LNCaP clone FGC (cell line): ENCODE measurements around the gene MAPK8.

ENCODE experiments used
- DNase-seq: peaks from one replicate; pipeline ENCODE4 v3.0.0-alpha.2; 2011; ENCODE audit warnings: low read depth
- H3K4me3 ChIP-seq: 2 replicates; pipeline ENCODE4 v1.5.1; 2011; ENCODE audit warnings: mild to moderate bottlenecking, low read depth, low read length, control low read depth
- TF ChIP-seq, protein P1 (sequence below): IDR thresholded peaks from 2 replicates; pipeline ENCODE4 v1.5.1; 2012; ENCODE audit warnings: mild to moderate bottlenecking; ENCODE audit not compliant: control insufficient read depth, insufficient read depth; ENCODE audit errors: extremely low read depth

Gene MAPK8

DNA sequence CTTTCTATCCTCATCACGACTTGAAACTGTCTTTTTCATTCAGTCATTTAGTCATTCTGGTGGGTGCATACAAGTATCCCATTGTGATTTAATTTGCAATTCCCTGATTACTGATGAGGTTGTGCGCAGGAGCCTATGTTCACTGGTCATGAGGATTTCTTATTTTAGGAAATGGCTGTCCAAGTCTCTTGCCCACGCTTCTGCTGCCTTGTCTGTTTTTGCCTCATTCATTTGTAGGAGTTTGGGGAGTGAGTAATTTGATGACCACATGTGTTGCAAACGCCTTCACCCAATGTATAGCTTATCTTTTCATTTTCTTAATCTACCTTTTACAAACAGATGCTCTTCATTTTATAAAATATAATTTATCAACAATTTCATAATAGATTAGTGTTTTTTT is 171.1 kb downstream of the MAPK8 start:
- H3K4me3 ChIP-seq = no peak overlapping the region
- DNase-seq = no peak
- TF ChIP-seq, protein P1, sequence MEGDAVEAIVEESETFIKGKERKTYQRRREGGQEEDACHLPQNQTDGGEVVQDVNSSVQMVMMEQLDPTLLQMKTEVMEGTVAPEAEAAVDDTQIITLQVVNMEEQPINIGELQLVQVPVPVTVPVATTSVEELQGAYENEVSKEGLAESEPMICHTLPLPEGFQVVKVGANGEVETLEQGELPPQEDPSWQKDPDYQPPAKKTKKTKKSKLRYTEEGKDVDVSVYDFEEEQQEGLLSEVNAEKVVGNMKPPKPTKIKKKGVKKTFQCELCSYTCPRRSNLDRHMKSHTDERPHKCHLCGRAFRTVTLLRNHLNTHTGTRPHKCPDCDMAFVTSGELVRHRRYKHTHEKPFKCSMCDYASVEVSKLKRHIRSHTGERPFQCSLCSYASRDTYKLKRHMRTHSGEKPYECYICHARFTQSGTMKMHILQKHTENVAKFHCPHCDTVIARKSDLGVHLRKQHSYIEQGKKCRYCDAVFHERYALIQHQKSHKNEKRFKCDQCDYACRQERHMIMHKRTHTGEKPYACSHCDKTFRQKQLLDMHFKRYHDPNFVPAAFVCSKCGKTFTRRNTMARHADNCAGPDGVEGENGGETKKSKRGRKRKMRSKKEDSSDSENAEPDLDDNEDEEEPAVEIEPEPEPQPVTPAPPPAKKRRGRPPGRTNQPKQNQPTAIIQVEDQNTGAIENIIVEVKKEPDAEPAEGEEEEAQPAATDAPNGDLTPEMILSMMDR = no peak

DNA sequence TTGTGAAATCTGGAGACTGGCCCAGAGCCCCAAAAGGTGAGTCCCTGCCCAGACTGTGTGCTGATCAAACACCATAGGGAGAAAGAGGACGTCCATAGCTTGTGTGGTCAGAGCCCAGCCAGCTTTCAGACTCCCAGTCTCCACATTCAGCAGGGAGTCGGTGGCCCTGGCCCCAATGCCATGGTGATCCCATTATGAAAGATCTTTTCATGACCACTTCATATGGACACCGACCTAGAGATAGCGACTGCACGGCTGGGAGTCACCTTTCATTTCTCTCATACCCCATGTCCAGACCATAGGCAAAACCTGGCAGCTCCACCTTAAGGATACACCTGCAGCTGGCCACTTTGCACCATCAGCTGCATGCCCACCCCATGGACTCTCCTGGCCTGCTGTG is 172.0 kb downstream of the MAPK8 start:
- TF ChIP-seq, protein P1 = no peak
- no peak overlapping the region for H3K4me3 ChIP-seq
- no peak for DNase-seq

DNA sequence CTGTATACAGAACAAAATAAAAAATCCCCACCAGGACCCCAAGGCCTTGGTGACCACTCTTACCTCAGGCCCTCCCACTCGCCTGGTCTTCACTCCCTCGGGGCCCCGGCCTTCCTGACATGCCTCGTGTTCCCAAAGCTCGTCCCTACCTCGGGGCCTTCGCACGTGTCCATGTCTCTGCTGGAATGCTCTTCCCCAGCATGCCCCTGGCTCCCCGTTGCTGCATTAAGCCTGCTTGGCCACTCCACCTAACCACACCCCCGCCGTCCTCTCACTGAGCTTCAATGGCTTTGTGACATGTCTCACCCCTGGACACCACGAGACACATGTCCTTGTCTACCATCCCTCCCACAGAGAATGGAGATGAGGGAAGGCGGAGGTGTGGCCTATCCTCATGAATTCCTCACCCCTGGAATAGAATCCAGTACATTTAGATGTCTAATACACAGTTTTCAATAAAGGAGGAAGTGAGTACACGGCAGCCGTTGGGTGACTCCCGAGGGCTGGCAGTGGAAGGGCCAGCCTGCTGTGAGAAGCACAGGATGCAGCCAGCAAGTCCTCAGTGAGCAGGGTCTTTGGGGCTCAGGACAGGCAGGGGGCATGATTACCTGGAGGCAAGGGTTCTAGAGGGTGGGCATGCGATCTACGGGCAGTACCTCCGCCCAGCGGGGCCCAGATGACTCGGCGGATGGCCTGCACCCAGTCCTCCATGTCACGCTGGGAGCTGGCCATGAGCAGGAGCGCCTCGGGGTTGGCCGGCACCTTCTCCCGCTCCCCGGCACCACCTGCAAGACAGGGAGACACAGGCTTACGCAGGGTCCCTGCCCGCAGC is 172.7 kb downstream of the MAPK8 start:
- H3K4me3 ChIP-seq = no peak overlapping the region
- no peak for DNase-seq
- TF ChIP-seq, protein P1 = no peak

DNA sequence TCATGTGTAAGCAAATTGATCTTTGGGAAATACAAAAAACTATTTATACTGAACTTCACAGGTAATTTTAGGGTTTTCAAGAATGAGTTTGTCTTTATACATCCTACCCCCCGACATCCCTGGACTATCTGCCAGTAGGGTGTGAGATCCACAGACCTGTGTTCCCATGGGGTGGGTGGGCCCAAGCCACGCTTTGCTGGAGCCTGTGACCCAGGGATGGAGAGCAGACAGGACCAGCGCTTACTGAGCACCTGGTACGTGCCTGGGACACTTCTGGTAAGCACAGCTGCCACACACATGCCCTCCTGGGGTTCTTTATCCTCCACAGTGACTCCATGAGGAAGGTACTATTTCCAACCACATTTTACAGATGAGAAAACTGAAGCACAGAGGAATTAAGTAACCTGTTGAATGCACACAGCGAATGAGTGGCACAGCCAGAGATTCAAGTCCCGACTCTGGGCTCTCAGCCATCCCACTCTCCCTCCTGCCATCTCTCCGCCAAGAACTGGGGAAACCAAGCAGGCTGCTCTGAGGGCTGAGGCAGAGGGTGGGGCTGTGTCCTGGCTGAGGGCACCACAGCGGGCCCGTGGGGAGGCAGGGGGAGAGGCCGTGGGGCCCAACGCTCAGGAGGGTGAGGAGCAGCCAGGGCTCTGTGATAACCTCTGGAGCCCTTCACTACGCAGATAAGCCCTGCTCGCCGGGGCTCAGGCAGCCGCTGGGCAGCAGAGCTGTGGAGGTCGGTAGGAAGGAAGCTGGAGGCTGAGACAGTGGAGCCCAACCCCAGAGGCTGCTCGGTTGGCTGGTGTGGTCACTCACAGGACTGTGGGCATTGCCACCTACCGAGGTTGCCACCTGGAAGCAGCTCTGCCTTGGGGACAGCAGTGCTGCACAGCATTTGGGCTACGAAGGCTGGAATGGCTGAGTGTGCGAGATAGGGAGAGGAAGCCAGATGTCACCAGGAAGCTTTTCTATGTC is 174.2 kb downstream of the MAPK8 start:
- DNase-seq = no peak
- H3K4me3 ChIP-seq = no peak overlapping the region
- TF ChIP-seq, protein P1 = no peak

DNA sequence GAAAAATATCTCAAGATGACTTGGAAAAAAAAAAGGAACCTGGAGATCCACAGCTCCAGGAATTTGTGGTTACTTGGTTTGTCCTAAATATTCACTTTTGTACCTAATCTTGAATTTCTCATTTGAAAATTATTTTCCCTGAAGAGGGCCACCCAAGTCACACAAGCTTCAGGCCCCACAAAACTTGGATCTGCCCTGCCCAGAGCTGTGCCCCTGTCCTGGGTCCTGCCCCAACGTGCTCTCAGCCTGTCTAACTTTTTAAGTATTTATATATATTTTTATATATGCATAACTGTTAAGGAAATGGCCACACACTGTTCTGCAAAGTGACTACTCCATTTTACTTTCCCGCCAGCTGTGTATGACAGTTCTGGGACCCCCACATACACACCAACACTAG is 174.9 kb downstream of the MAPK8 start:
- TF ChIP-seq, protein P1 = no peak
- H3K4me3 ChIP-seq = no peak overlapping the region
- no peak for DNase-seq

DNA sequence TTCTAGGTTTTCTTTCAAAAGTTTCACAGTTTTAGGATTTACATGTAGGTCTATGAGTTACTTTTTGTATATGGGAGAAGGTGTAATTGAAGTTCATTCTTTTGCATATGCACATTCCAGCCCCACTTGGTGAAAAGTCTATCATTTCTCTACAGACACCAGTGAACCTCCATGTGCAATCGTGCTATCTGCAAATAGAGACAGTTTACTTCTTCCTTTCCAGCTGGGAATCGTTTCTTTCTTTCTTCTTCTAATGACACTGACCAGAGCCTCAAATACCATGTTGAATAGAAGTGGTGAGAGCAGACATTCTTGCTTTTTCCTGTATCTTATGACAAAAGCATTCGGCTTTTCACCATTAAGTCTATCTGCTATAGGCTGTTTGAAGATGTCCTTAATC is 175.7 kb downstream of the MAPK8 start:
- TF ChIP-seq, protein P1 = no peak
- DNase-seq = no peak
- H3K4me3 ChIP-seq = no peak overlapping the region
